Astrocyte (in vitro differentiated cells and primary cell): ENCODE measurements around the gene EHBP1. TPM values are rescaled to one million over a fixed set of nuclear protein-coding genes. Genes with fewer than 3 reads are reported as not detected.

Source experiments
- DNase-seq: peaks from one replicate; pipeline ENCODE4 v3.0.0-alpha.2; 2010; ENCODE audit warnings: low read depth
- FAIRE-seq: peaks from 2 replicates; lab custom pipeline; 2011; peaks lifted over from hg19 to GRCh38; lab: Jason Lieb, UNC
- H2AFZ ChIP-seq: 2 replicates; pipeline ENCODE4 v1.6.0; 2012; ENCODE audit warnings: low read depth, low read length, inconsistent platforms
- H3K27ac ChIP-seq: 2 replicates; pipeline ENCODE4 v1.5.1; 2011; ENCODE audit warnings: low read depth, low read length, inconsistent platforms
- H3K27me3 ChIP-seq: 2 replicates; pipeline ENCODE4 v1.6.0; 2011; ENCODE audit warnings: low read length, inconsistent platforms; ENCODE audit not compliant: insufficient read depth
- H3K36me3 ChIP-seq: 2 replicates; pipeline ENCODE4 v1.5.1; 2011; ENCODE audit warnings: low read length, inconsistent platforms; ENCODE audit not compliant: insufficient read depth
- H3K4me1 ChIP-seq: 2 replicates; pipeline ENCODE4 v1.5.1; 2011; ENCODE audit warnings: low read length, inconsistent platforms; ENCODE audit not compliant: insufficient read depth
- H3K4me2 ChIP-seq: 2 replicates; pipeline ENCODE4 v1.6.0; 2012; ENCODE audit warnings: low read length, inconsistent platforms
- H3K4me3 ChIP-seq: 2 replicates; pipeline ENCODE4 v1.5.1; 2011; ENCODE audit warnings: low read depth, mild to moderate bottlenecking, low read length, inconsistent platforms; ENCODE audit not compliant: insufficient read depth
- H3K79me2 ChIP-seq: 2 replicates; pipeline ENCODE4 v1.6.0; 2012; ENCODE audit warnings: mild to moderate bottlenecking, low read length, inconsistent platforms; ENCODE audit not compliant: insufficient read depth
- H3K9ac ChIP-seq: 2 replicates; pipeline ENCODE4 v1.6.0; 2012; ENCODE audit warnings: mild to moderate bottlenecking, low read length, inconsistent platforms
- H3K9me3 ChIP-seq: 2 replicates; pipeline ENCODE4 v1.5.1; 2012; ENCODE audit warnings: low read depth, mild to moderate bottlenecking, low read length, inconsistent platforms; ENCODE audit not compliant: insufficient read depth
- H4K20me1 ChIP-seq: 2 replicates; pipeline ENCODE4 v1.6.0; 2012; ENCODE audit warnings: low read length, inconsistent platforms; ENCODE audit not compliant: insufficient read depth
- H3K27ac Mint-ChIP-seq: one replicate; pipeline ENCODE4 v1.8.0; 2021; ENCODE audit warnings: mild to moderate bottlenecking, mixed read lengths; ENCODE audit not compliant: unreplicated experiment
- H3K27me3 Mint-ChIP-seq: one replicate; pipeline ENCODE4 v1.8.0; 2021; ENCODE audit warnings: low read depth, mixed read lengths; ENCODE audit not compliant: unreplicated experiment
- H3K36me3 Mint-ChIP-seq: one replicate; pipeline ENCODE4 v1.8.0; 2021; ENCODE audit warnings: low read depth, mixed read lengths; ENCODE audit not compliant: unreplicated experiment
- H3K4me1 Mint-ChIP-seq: one replicate; pipeline ENCODE4 v1.8.0; 2021; ENCODE audit warnings: low read depth, mixed read lengths; ENCODE audit not compliant: unreplicated experiment
- H3K4me3 Mint-ChIP-seq: one replicate; pipeline ENCODE4 v1.8.0; 2021; ENCODE audit warnings: mild to moderate bottlenecking, moderate library complexity, mixed read lengths; ENCODE audit not compliant: unreplicated experiment
- H3K9me3 Mint-ChIP-seq: one replicate; pipeline ENCODE4 v1.8.0; 2021; ENCODE audit warnings: mild to moderate bottlenecking, mixed read lengths; ENCODE audit not compliant: unreplicated experiment
- EZH2 ChIP-seq: IDR thresholded peaks from 2 replicates; pipeline ENCODE4 v1.6.1; 2012; ENCODE audit warnings: mild to moderate bottlenecking, low read length, inconsistent platforms; ENCODE audit not compliant: insufficient read depth
- total RNA-seq: library from RNA; stranded (reverse); gene quantifications from 2 replicates; pipeline ENCODE4 v1.2.1, GENCODE V29; 2021
- TF ChIP-seq, protein P1 (sequence below): IDR thresholded peaks from 2 replicates; pipeline ENCODE4 v1.5.1; 2011; ENCODE audit warnings: low read depth, mild to moderate bottlenecking, inconsistent platforms, low read length, moderate library complexity; ENCODE audit not compliant: insufficient read depth

EHBP1 gene
- total RNA-seq, 1 donor from 2014 or later: 44.1 TPM

- H3K27me3 Mint-ChIP-seq: no peaks in the 10 kb centered on the region
- H3K36me3 ChIP-seq: peaks cover 4% of the 10 kb centered on the region
These were observed 259.2 kb downstream of the EHBP1 start for GRCh38 chr2:62964671-62965070.

GRCh38 chr2:62966991-62967390 is 261.5 kb downstream of the EHBP1 start:
- Mint-ChIP-seq H3K4me3 (no peak overlapping the region), H3K27ac (no peak overlapping the region), H3K36me3 (no peaks in the 10 kb centered on the region), H3K27me3 (no peaks in the 10 kb centered on the region), H3K4me1 (peaks cover 2% of the 10 kb centered on the region), H3K9me3 (no peaks in the 10 kb centered on the region)
- Histone ChIP-seq H3K4me2 (no peak overlapping the region), H2AFZ (no peak overlapping the region), H3K9ac (no peak overlapping the region), H3K9me3 (no peaks in the 10 kb centered on the region), H4K20me1 (no peaks in the 10 kb centered on the region), H3K27me3 (no peaks in the 10 kb centered on the region), H3K4me3 (no peak overlapping the region), H3K36me3 (peaks cover 4% of the 10 kb centered on the region), H3K27ac (no peak overlapping the region), H3K4me1 (no peaks in the 10 kb centered on the region), H3K79me2 (no peaks in the 10 kb centered on the region)
- TF ChIP-seq, protein P1, sequence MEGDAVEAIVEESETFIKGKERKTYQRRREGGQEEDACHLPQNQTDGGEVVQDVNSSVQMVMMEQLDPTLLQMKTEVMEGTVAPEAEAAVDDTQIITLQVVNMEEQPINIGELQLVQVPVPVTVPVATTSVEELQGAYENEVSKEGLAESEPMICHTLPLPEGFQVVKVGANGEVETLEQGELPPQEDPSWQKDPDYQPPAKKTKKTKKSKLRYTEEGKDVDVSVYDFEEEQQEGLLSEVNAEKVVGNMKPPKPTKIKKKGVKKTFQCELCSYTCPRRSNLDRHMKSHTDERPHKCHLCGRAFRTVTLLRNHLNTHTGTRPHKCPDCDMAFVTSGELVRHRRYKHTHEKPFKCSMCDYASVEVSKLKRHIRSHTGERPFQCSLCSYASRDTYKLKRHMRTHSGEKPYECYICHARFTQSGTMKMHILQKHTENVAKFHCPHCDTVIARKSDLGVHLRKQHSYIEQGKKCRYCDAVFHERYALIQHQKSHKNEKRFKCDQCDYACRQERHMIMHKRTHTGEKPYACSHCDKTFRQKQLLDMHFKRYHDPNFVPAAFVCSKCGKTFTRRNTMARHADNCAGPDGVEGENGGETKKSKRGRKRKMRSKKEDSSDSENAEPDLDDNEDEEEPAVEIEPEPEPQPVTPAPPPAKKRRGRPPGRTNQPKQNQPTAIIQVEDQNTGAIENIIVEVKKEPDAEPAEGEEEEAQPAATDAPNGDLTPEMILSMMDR: no peak
- TF ChIP-seq EZH2: no peak
- DNase-seq: no peak
- no peak for FAIRE-seq

More at GRCh38 chr2:62964671-62965070, 259.2 kb downstream of the EHBP1 start:
- no peak for FAIRE-seq
- Mint-ChIP-seq H3K9me3 (no peaks in the 10 kb centered on the region), H3K36me3 (no peaks in the 10 kb centered on the region), H3K4me3 (no peak overlapping the region), H3K27ac (no peak overlapping the region), H3K4me1 (peaks cover 2% of the 10 kb centered on the region)
- no peak overlapping the region for H2AFZ ChIP-seq
- DNase-seq: no peak
- H3K79me2 ChIP-seq: no peaks in the 10 kb centered on the region
- no peaks in the 10 kb centered on the region for H3K9me3 ChIP-seq
- TF ChIP-seq, protein P1: no peak
- no peak for TF ChIP-seq EZH2
- H3K4me2 ChIP-seq: no peak overlapping the region
- no peak overlapping the region for H3K27ac ChIP-seq
- no peaks in the 10 kb centered on the region for H4K20me1 ChIP-seq
- H3K4me3 ChIP-seq: no peak overlapping the region
- H3K9ac ChIP-seq: no peak overlapping the region
- H3K4me1 ChIP-seq: no peaks in the 10 kb centered on the region
- H3K27me3 ChIP-seq: no peaks in the 10 kb centered on the region

DNA sequence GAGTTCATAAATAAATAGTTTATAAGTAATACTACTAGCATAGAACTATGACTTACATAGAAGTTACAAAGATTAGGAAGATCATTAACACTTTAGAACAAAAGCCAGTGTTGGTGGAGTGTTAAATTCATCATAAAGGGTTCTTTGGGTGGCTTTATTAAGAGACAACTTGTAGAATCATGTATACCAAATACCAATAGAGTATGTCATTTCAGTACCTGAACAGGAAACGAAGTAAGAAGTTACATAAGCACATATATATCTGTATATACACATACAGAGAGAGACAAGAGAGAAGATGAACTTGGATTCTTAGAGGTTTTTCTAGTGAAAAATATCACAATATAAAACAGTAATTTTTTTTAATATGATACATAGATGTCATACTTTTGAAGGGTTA is 262.7 kb downstream of the EHBP1 start:
- H3K36me3 Mint-ChIP-seq: no peaks in the 10 kb centered on the region
- Histone ChIP-seq H3K4me2 (no peak overlapping the region), H3K9ac (no peak overlapping the region), H3K27me3 (no peaks in the 10 kb centered on the region), H3K27ac (no peak overlapping the region), H2AFZ (no peak overlapping the region), H3K79me2 (no peaks in the 10 kb centered on the region), H3K4me1 (no peaks in the 10 kb centered on the region), H4K20me1 (no peaks in the 10 kb centered on the region), H3K4me3 (no peak overlapping the region), H3K36me3 (no peaks in the 10 kb centered on the region), H3K9me3 (no peaks in the 10 kb centered on the region)
- DNase-seq (no peak), FAIRE-seq (no peak)
- no peak overlapping the region for H3K4me3 Mint-ChIP-seq
- H3K27me3 Mint-ChIP-seq: no peaks in the 10 kb centered on the region
- H3K9me3 Mint-ChIP-seq: no peaks in the 10 kb centered on the region
- H3K27ac Mint-ChIP-seq: no peak overlapping the region
- H3K4me1 Mint-ChIP-seq: peaks cover 2% of the 10 kb centered on the region
- TF ChIP-seq EZH2: no peak
- TF ChIP-seq, protein P1: no peak
